ENCODE data around the gene CLEC17A.

- TF ChIP-seq, protein P1, sequence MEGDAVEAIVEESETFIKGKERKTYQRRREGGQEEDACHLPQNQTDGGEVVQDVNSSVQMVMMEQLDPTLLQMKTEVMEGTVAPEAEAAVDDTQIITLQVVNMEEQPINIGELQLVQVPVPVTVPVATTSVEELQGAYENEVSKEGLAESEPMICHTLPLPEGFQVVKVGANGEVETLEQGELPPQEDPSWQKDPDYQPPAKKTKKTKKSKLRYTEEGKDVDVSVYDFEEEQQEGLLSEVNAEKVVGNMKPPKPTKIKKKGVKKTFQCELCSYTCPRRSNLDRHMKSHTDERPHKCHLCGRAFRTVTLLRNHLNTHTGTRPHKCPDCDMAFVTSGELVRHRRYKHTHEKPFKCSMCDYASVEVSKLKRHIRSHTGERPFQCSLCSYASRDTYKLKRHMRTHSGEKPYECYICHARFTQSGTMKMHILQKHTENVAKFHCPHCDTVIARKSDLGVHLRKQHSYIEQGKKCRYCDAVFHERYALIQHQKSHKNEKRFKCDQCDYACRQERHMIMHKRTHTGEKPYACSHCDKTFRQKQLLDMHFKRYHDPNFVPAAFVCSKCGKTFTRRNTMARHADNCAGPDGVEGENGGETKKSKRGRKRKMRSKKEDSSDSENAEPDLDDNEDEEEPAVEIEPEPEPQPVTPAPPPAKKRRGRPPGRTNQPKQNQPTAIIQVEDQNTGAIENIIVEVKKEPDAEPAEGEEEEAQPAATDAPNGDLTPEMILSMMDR (IDR thresholded peaks at IDR 0.05; ENCODE audit: insufficient read depth, low read depth, low read length): no peak
- no peak for TF ChIP-seq EZH2 (IDR thresholded peaks at IDR 0.05; ENCODE audit: insufficient read depth, low read length)
These were observed 45.8 kb upstream of the CLEC17A start for GRCh38 chr19:14536926-14537692.
